ENCODE results near the gene RFLNA.

The RFLNA gene, protein sequence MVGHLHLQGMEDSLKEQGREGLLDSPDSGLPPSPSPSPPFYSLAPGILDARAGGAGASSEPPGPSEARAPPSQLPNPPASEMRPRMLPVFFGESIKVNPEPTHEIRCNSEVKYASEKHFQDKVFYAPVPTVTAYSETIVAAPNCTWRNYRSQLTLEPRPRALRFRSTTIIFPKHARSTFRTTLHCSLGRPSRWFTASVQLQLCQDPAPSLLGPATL

DNA sequence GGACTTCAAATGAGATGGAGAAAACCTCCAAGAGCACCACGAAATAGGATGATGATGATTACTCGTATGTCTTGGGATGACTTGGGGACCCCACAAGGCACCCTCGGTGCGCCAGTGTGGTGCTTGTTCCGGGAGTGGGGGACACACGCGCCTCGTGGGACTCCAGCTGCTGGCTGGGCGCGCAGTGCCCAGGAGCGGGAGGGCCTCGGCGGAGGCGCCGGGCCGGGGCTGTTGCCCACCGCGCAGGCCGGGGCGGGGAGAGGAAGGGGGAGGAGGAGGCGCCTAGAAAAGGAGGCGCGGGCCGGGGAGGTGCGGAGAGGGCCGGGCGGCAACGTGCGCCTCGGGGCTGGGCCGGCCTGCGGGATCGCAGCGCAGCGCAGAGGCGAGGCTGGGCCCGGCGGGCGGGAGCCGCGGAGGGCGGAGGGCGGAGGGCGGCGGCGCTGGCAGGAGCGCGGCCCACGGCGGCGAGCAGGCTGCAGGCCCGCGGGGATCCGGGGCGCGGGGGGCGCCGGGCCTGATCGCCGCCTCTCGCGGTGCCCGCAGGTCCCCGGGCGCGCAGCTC is at the start of gene RFLNA:
Gene RFLNA (plus strand): TSS at position 314 of the 562 bp plus-strand sequence. CDS start 337 bp downstream, outside the sequence.
- DNase-seq (ENCODE audit: low spot score), result peak; percentile 67

DNA sequence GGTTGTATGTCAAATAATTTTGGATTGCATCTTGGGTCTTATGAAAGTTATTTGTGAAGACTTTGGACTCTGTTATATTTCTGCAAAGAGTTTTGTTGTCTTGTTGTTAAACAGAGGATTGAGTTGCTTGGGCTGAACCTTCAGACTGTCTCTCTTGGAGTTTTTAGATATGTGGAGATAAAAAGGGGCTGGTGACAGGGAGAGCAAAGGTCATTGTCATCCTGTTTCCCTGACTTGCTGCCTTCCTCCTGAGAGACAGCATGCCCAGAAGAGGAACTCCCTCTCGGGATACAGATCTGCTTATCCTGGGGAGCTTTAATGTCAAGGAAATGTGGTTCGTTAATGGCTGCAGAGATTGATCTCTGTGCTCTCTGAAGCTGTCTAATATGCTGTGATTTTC is 47.6 kb upstream of the RFLNA start:
- no peak for DNase-seq (ENCODE audit: low spot score)

DNA sequence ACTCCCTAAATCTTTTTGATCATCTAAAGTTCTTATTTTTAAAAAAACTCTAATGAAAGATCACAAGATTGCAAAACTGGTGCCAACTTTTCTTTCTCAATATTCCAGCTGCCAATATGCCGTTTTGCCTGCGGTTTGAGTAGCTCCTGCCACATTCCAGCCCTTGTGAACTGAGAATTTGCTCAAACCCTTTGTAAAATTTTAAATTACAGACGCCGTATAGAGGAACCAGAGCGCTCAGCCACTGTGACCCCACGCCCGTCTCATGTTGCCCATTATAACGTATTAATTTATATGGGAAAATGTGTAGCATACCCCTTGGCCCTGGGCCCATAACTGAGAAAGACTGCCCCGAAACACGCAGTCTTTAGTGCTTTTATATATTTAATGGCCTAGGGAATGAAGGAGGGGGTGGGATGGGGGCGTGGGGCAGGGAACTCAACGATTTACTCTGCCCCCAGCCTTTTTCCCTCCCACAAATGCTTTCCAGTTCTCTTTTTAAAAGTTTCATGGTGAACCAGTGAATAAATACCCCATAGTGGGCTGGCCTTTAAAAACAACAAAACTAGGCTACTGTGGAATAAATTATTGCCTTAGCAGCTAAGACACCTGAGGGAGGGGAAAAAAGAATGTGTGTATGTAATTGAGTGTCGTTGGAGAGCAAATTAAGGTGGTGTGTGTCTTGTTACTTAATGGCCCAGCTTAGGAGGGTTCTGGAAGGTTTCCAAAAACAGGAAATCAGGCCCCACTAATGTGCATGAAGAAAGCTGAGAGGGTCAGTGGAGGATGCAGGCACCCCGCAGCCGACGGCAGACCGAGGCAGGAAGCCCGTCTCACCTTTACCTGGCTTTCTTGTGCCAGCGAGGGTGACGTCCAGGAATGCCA is 45.7 kb upstream of the RFLNA start:
- peak; percentile 56 for DNase-seq (ENCODE audit: low spot score)

DNA sequence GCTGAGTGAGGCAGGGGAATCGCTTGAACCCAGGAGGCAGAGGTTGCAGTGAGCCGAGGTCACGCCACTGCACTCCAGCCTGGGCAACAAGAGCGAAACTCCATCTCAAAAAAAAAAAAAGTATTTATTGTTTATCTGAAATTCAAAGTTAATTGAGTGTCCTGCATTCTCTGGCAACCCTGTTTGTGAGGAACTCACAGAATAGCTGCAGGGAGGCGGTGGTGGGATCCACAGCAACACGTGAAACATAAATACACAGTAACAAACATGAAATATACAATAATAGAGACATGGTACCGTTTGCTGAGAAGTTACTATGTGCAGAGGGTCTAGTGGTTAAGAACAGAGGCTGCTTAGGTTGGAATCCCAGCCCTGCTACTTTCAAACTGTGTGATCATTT is 43.7 kb upstream of the RFLNA start:
- no peak for DNase-seq (ENCODE audit: low spot score)

DNA sequence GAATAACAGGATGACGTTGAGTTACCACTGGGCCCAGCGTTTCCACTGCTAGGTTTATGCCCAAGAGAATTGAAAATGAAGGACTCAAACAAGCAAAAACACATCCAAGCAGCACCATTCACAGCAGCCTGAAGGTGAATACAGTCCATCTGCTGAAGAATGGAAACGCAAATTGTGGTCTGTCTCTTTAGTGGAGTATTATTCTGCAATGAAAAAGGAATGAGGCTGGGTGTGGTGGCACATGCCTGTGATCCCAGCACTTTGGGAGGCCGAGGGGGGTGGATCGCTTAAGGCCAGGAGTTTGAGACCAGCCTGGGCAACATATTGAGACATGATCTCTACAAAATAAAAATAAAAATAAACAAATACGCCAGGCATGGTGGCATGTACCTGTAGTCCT is 41.9 kb upstream of the RFLNA start:
- DNase-seq (ENCODE audit: low spot score), result no peak

DNA sequence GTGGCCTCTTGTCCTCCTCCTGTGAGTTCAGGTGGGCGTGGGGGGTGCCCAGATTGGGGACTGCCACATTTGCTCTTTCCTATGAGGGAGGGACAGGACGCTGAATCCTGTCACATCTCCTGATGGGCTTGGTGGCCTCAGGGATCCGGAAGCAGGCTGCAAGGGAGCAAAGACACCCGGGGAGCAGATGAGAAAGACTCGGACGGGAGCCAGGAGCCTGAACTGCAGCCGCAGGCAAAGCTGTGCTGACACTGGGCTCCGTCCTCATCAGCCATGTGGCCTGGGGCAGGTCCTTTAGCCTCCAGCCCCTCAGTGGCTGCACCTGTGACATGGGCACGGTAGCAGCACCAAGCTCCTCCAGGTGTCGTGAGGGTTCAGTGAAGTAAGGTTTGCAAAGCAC is 40.8 kb upstream of the RFLNA start:
- no peak for DNase-seq (ENCODE audit: low spot score)

DNA sequence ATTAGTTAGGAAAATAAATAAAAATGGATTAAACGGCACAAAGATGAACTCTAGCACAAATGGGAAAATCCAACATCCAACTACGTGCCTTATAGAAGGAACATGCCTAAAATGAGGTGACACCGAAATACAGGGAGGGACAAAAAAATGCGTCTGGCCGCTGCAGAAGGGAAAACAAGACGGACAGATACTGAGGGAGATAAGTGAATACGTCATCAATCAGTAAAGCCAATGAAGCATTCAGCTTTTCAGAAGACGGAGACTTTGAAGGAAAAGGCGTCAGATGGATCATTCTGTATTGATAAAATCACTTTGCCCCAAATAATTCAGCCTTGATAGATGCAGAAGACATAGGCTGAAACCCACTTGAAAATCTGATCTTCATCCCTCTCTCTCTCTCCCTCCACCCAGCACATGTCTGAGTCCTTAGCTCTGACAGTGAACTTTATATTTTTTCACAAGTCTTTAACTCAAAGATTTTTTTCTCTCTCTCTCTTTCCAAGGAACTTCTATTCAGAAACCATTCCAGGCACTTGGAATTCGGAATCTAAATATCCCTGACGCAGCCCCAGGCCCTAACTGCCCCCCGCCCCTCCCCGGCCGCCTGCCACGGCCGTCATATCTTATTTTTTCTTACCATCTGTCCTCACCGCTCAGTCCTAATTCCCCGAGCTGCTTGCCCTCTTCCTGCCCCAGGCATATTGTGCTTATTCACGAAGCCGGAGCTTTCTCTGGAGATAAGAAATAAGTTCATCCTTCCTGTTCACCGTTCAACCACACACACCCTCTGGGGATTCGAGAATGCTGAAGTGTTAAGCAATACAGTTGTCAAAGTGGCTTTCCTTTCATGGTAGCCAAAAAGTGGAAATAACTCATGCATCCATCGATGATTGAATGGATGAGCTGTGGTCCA is 35.5 kb upstream of the RFLNA start:
- DNase-seq (ENCODE audit: low spot score), result no peak

DNA sequence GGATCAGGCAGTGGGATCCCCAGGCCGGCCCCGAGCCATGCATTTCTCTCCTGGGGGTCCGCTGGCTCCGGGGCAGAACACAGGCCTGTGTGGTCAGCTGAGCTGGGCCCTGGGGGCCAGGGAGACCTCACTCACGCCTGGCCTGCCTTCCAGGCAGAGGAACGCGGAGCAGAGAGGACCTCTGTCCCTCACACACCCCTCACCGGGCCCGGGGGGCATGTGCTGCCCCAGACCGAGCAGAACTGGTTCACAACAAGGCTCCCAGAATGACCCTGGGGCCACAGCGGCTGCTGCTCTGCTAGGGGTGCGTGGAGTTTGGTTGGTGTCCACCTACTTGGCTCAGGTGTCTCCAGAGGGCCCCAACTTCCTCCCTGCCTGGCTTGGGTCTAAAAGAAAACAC is 33.0 kb upstream of the RFLNA start:
- no peak for DNase-seq (ENCODE audit: low spot score)

DNA sequence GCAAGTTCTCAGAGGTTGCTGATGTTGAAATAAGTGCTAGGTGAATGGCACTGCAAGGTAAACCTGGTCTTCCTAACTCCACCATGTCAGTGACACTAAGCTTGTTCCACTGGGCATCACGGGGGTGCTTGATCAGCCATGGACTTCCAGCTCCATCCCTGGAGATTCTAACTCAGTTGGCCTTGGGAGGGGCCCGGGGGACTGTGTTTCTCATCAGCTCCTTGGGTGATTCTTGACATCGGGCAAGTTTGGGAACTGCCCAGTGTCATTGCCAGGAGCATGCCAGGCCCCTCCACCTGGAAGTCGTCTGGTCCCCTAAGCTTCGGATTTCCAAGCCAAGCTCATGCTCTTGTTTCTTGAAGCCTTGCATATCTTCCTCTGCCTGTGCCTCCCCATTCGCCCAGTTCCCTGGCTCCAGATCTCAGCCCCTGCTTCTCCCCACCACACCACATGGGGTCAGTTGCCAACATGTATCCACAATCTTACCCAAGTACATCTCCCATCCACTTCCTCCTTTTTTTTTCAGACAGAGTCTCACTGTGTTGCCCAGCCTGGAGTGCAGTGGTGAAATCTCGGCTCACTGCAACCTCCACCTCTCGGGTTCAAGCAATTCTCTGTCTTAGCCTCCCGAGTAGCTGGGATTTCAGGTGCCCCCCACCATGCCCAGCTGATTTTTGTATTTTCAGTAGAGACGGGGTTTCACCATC is 30.7 kb upstream of the RFLNA start:
- no peak for DNase-seq (ENCODE audit: low spot score)

DNA sequence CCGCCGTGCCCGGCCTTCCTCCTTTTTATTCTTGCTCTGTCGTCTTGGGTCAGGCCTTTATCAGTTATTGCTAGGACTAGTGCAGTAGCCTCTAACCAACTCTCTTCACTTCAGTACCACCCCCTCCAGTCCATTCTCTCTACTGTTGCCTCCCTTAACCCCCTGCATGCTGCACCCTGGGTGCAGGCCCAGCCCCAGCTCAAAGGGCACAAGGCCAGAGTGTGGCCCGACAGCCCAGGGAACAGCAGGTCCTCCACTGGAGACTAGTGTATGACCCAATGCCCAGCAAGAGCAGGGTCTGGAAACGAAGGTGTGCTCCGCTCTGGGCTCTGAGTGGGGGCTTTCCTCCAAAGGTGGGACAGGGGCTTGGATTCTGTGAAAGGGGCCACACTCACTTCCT is 30.0 kb upstream of the RFLNA start:
- no peak for DNase-seq (ENCODE audit: low spot score)

DNA sequence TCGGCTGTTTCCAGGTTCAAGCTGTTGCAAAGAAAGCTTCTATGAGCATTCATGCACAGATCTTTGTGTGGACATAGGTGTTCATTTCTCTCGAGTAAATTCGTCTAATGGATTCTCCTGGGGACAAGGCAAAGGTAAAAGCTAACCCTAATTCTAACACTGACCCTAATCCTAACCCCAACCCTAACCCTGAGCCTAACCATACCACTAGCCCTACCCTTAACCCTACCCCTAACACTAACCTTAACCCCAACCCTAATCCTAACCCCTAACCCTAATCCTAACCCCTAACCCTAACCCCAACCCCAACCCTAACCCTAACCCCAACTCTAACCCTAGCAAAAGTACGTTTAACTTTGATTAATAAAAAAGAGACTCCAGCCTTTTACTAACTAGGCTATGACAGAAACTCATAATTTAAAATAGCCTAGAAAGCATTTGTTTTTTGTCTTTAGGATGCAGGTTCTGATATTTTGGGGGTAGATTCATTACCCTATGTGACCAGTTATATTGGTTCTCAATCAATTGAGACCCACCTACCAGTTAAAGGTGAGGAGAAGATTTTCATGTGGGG is 27.6 kb upstream of the RFLNA start:
- DNase-seq (ENCODE audit: low spot score), result no peak

DNA sequence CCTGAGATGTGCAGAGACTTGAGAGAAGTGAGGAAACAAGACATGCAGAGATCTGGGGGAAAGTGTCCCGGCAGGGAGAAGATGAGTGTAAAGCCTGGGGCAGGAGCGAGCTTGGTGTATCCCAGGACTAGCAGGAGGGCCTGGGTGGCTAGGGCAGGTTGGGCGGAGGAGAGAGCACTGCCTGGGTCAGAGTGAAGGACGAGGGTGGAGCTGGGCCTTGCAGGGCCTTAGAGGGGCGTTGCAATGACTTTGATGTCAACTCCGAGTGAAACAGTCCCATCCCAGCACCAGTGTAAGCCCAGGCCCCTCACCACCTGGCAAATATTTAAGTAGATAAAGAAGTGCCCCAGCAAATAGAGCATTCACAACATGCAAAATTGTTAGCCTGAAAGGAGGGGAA is 24.2 kb upstream of the RFLNA start:
- DNase-seq (ENCODE audit: low spot score), result no peak

DNA sequence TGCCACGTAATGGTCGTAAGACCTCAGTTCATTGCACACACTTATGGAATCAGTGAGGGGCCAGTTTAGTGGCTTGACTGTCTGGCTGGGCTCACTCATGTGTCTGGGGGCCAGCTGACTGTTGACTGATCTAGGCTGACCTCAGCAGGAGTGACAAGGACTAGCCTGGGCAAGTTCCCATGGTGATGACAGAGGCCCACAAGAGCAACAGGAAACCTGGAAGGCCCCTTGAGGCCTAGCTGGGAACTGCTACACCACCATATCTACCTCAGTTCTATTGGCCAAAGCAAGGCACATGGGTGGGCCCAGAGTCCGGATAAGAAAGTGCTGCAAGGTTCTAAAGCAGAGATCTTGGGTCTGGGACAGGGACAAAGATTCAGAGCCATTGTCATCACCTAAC is 21.3 kb upstream of the RFLNA start:
- DNase-seq (ENCODE audit: low spot score), result peak; percentile 53

DNA sequence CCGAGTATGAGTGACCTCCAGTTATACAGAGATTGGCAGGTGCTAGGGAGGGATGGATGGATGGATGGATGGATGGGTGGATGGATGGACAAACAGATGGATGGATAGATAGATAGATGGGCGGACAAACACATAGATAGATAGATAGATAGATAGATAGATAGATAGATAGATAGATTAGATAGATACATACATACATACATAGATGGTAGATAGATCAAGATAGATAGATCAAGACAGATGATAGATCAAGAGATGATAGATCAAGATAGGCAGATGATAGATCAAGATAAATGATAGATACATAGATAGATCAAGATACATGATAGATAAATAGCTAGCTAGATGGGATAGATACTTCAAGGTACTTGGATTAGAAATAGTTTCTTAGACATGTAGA is 18.6 kb upstream of the RFLNA start:
- DNase-seq (ENCODE audit: low spot score), result no peak

DNA sequence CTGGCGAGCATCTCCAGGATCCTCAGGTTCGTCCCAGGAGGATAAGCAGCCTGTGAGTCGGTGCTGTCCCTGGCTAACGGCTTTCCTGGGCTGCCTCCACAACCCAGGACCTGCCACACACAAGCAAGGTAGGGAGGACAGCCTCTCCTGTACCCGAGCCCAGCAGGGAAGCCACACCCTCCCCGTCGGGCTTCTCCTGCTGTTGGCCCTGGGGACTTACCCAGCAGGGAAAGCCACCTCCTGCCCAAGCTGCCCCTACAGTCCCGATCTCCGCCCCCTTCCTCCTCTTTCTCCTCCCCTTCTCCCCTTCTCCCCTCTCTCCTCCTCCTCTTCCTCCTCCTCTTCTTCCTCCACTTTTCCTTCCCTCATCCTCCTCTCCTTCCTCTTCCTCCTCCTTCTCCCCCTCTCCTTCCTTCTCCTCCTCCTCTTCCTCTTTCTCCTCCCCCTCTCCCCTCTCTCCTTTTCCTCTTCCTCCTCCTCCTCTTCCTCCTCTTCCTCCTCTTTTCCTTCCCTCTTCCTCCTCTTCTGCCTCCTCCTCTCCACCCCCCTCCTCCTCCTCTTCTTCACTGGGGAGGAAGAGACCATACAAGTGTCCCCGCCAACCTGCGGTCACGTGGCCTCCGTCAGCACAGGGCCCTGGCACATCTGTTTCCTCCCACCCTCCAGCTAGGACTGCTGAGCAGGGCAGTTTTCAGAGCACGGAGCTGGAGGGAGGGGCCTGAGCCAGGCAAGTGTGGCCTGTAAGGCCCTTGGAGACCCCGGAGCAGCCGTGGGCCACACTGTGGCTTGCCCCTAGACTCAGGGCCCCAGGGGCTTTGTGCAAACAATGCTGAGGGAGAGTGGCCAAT is 17.3 kb upstream of the RFLNA start:
- no peak for DNase-seq (ENCODE audit: low spot score)

DNA sequence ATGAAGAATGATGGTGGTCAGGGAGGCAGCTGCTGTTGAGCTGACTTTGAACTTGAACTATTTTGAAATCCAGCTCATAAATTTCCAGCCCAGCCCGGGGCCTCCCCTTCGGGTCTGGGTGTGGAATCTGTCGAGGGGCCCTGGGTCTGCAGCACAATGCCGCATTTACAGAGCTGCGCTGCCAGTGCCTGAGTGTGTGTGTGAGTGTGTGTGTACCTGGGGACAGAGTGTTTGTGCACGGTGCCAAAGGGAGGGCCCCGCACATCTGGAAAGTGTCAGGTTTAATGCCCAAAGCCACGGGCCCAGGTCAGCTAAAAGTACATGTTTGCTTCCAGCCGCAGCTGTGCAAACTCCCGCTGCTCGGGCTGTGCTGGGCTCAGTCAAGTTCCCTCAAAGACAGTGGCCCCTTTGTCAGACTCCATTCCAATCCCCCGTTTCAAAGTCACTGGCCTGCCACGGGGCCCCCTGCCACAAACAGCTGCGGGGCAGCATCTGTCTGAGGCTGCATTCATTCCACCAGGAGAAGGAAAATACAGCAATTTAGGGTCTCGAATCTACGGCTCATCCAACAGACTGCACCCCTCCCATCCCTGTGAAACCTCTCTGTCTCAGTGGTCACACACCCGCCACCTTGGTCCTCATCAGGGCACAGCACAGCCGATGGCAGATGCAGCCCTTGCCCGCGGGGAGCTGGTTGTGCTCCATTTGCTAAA is 16.3 kb upstream of the RFLNA start:
- DNase-seq (ENCODE audit: low spot score), result no peak

DNA sequence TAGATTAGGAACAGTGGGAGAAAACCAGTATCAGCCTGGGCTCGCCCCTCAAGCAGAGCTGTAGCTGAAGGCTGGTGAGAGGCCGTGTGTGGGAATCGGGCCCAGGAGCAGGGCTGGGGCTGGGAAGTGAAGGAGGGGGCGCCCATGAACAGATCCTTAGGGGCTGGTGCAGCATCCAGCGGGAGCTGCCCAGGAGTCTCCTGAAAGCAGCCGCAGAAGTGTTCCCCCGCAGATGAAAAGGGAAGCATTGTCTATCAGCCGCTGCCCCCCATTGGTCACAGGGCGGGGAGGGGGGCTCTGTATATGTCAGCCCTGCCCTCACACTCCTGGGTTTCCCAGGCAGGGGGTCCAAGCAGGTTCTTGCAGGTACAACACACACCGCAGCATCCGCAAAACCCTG is 15.6 kb upstream of the RFLNA start:
- no peak for DNase-seq (ENCODE audit: low spot score)

DNA sequence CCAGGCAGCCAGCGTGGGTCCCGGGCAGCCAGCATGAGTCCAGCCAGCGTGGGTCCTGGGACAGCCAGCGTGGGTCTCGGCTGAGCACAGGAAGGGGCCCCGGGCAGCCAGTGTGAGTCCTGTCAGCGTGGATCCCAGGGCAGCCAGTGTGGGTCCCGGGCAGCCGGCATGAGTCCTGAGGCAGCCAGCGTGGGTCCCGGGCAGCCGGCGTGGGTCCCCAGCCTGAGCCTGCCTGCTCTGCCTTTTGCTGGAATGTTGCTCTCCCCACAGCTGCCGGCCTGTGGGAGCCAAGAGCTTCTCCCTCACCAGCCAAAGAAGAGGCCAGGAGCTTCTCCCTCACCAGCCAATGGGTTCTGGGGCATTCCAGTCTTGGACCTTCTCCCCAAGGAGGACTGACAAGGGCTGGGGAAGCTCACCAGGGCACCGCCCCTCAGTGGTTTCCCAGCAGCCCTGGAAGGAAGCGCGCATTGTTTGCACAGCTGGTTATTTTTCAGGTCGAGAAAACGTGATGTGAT is 15.0 kb upstream of the RFLNA start:
- peak; percentile 64 for DNase-seq (ENCODE audit: low spot score)

DNA sequence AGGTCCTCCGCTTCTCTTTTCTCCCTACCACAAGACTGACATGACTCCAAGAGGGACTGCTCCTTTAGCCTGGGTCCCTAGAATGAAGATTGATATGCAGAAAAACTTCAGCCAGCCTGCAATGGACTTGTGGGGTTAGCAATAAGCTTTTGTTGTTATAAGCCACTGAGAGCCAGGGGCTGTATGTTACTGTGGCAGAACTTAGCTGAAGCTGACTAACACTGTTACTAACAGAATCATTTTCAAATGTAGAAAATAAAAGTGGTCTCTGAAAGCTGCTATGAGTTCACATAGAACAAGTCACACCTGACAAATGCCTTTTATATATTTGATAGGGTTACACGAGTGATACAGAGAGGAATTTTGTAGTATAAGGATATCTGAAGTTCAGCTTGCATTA is 13.6 kb upstream of the RFLNA start:
- DNase-seq (ENCODE audit: low spot score), result no peak
